Skeletal muscle satellite cell (primary cell): ENCODE data around the gene LRP6. TPM values are rescaled to one million over a fixed set of nuclear protein-coding genes. Genes with fewer than 3 reads are reported as not detected.
A peak's percentile ranks its signal among the peaks of the same experiment; 100 is the strongest.
"Not testable (repeated sequence)": the region's sequence is repeated elsewhere in the genome, so short reads cannot be mapped to it uniquely, and the experiment has no call there.

Experiments used
- H3K27me3 ChIP-seq: 2 replicates; pipeline ENCODE4 v1.7.0; 2013; ENCODE audit warnings: low read length; ENCODE audit not compliant: control insufficient read depth, insufficient read depth
- H3K36me3 ChIP-seq: 2 replicates; pipeline ENCODE4 v1.7.0; 2013; ENCODE audit warnings: mild to moderate bottlenecking, control low read depth, low read length; ENCODE audit not compliant: insufficient read depth
- H3K4me1 ChIP-seq: 2 replicates; pipeline ENCODE4 v1.7.0; 2013; ENCODE audit warnings: low read length; ENCODE audit not compliant: control insufficient read depth, insufficient read depth
- H3K4me2 ChIP-seq: 2 replicates; pipeline ENCODE4 v1.7.0; 2013; ENCODE audit warnings: mild to moderate bottlenecking, low read length
- H3K4me3 ChIP-seq: 2 replicates; pipeline ENCODE4 v1.7.0; 2013; ENCODE audit warnings: low read length
- H3K9ac ChIP-seq: 2 replicates; pipeline ENCODE4 v1.7.0; 2013; ENCODE audit warnings: mild to moderate bottlenecking, low read depth, low read length, moderate library complexity
- H3K9me3 ChIP-seq: replicated peaks from 2 replicates; pipeline ENCODE4 v1.7.0; 2013; ENCODE audit warnings: mild to moderate bottlenecking, control low read depth, low read length
- total RNA-seq: library from RNA; depleted of rRNA; stranded (reverse); fragments of >200 nt; gene quantifications from 2 replicates; pipeline ENCODE4 v1.2.3, GENCODE V29; 2012; rRNA removed

Gene LRP6
- total RNA-seq: 11.1 and 15.2 TPM in 2 replicates

DNA sequence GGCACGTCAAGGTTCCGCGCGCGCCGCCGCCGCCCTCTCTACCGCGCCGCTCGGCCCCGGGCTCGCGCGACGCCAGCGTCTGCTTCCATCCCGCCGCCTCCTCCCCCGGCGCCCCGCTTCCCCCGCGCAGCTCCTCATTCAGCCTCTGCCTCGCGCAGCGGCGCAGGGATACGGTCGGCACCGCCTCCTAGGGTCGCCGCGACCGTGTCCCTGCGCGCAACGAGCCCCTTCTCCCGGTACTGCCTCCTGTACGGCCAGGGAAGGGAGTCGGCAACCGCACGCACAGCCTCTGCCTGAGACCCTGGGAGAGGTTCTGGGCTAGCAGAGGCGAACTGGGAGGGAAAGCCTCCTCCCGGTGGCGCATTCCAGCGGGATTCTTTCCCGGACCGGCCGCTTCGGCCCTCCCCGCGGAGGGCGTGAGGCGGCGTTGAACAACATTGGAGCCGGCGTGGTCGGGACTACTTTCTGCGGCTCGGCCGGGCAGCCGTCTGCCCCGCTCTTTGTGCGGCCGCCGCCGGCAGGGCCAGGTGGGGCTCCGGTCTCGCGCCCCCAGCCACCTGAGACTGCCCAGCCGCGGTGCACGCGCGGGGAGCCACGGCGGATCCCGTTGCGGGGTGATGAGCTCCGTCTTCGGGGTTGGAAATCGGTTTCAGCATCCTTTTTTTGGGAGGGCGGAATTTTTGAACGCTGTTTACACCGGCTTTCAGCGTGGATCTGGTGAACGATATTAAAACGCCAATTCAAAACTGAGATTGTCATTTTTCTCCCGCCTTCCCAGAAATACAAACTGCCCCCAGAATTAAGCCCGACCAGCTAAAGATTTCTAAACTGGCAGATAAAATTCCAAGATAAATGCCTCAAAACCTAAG is at the start of gene LRP6:
TSS of gene LRP6 (minus strand) at position 172 of the 869 bp plus-strand sequence. CDS start 309 bp downstream, outside the sequence.
- Histone ChIP-seq H3K4me3 (peak within 1 kb of the TSS; percentile 99), H3K27me3 (no peaks in the 10 kb centered on the region), H3K36me3 (no peaks in the 10 kb centered on the region), H3K4me2 (peak within 1 kb of the TSS; percentile 87), H3K9me3 (no peaks in the 10 kb centered on the region), H3K4me1 (peaks cover 4% of the 10 kb centered on the region), H3K9ac (peak within 1 kb of the TSS; percentile 99)

DNA sequence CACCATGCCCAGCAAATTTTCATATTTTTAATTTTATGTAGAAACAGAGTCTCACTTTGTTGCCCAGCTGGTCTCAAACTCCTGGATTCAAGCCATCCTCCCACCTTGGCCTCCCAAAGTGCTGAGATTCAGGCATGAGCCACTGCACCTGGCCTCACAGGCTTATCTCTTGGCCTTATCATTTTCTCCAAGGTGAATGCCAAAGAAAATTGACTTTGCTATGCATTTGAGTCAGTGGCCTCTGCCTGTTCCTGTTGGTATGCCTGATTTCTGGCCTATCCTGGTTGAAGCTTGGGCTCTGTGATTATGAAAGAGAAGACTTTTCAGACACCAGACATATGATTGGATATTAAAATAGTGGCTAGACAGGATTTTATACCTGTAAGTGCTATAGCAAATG is 49.0 kb upstream of the LRP6 start:
- Histone ChIP-seq H3K4me1 (peaks cover 9% of the 10 kb centered on the region), H3K9me3 (no peaks in the 10 kb centered on the region), H3K36me3 (no peaks in the 10 kb centered on the region), H3K4me3 (no peak overlapping the region), H3K27me3 (no peaks in the 10 kb centered on the region), H3K9ac (no peak overlapping the region), H3K4me2 (no peak overlapping the region)

DNA sequence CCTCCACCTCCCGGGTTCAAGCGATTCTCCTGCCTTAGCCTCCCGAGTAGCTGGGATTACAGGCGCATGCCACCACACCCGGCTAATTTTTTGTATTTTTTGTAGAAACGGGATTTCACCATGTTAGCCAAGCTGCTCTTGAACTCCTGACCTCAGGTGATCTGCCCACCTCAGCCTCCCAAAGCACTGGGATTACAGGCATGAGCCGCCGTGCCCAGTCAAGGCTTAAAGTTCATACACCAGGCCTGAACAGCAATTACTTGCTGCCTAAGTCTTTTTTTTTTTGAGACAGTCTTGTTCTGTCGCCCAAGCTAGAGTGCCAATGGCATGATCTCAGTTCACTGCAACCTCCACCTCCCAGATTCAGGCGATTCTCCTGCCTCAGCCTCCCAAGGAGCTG is 43.9 kb upstream of the LRP6 start:
- H3K9ac ChIP-seq, H3K4me2 ChIP-seq, H3K9me3 ChIP-seq, H3K4me3 ChIP-seq, H3K36me3 ChIP-seq, H3K4me1 ChIP-seq, H3K27me3 ChIP-seq: not testable (repeated sequence)

DNA sequence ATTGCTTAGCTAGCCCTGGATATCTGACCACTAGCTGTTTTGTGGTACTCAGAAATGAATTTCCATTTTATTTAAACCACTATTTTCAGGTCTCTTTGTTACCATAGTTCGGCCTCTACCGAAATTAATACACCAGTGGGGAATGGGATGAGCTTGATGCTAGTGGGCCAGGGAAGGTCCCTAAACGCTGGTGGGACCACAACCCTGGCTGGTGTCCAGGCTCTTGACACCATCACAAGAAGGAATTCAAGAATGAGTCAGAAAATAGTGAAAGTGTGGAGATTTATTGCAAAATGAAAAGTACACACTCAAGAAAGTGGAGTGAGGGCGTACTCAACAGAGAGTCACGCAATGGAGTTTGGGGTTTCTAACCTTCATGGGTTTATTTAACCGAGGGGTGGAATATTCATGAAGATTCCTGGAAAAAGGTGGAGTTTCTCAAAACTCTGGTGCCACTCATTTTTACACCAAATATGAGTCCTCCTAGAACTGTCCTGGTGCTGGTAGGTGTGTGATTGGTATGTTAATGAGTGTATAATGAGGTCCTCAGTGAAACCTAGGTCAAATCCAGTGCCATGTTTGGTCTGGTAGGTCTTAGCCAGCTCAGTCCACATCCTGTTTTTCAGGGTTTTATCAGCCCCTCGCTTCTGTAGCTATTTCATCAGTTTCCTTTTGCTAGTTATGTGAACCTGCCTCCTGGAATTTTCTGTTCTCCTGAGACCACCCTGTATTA is 38.9 kb upstream of the LRP6 start:
- no peaks in the 10 kb centered on the region for H3K4me1 ChIP-seq
- H3K9me3 ChIP-seq: no peaks in the 10 kb centered on the region
- H3K36me3 ChIP-seq: no peaks in the 10 kb centered on the region
- H3K4me3 ChIP-seq: no peak overlapping the region
- no peak overlapping the region for H3K9ac ChIP-seq
- peaks cover 2% of the 10 kb centered on the region for H3K27me3 ChIP-seq
- H3K4me2 ChIP-seq: no peak overlapping the region

DNA sequence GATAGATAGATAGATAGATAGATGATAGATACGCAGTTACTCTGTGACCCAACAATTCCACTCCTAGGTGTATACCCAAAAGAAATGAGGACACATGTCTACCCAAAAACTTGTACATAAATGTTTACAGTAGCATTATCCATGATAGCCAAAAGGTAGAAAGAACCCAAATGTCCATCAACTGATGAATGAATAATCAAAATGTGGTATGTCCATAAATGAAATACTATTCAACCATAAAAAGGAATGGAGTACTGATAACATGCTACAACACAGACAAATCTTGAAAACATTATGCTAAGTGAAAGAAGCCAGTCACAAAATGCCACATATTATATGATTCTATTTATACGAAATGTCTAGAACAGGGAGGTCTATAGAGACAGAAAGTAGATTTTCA is 36.1 kb upstream of the LRP6 start:
- H3K36me3 ChIP-seq: no peaks in the 10 kb centered on the region
- no peak overlapping the region for H3K4me2 ChIP-seq
- H3K4me3 ChIP-seq: no peak overlapping the region
- H3K9ac ChIP-seq: no peak overlapping the region
- no peaks in the 10 kb centered on the region for H3K4me1 ChIP-seq
- H3K9me3 ChIP-seq: no peaks in the 10 kb centered on the region
- H3K27me3 ChIP-seq: peaks cover 2% of the 10 kb centered on the region

DNA sequence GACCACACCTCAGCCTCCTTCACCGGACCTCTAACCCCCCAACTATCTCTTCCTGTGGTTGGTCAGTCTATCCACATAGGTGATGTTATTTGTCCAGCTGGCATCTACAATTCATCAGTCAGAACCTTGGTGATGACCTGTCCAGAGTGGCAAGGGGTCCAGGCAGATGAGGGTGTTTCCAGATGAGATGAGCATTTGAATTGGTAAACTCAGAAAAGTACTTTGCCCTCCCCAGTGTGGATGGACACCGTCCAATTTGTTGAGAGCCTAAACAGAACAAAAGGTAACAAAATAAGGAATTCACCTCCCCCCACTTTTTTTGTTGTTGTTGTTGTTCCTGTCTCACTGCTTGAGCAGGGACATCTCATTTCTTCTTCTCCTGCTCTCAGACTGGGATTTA is 34.3 kb upstream of the LRP6 start:
- Histone ChIP-seq H3K9ac (no peak overlapping the region), H3K36me3 (no peaks in the 10 kb centered on the region), H3K4me3 (no peak overlapping the region), H3K27me3 (peaks cover 12% of the 10 kb centered on the region), H3K4me2 (no peak overlapping the region), H3K9me3 (no peaks in the 10 kb centered on the region), H3K4me1 (no peaks in the 10 kb centered on the region)

DNA sequence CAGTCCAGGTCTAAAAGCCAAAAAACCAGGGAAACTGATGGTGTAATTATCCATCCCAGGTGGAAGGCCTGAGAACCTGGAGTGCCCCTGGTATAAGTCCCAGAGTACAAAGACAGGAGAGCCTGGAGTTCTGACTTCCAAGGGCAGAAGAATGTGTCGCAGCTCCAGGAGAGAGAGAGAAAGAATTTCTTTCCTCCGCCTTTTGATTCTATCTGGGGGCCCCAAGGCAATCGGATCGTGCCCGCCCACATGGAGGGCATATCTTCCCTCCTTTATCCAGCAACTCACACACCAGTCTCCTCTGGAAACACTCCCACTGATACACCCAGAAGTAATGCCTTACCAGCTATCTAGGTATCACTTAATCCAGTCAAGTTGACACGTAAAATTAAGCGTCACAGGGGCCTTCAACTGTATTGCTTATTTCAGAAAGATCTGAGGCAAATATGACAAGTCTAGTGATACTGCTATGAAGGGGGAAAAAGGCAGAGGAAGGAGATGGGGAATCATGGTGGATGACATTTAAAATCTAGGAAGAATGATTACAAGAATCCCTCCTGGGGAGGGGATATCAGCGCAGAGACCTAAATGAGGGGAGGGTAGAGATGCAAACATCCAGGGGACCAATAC is 30.5 kb upstream of the LRP6 start:
- Histone ChIP-seq H3K27me3 (peaks cover 12% of the 10 kb centered on the region), H3K4me1 (no peaks in the 10 kb centered on the region), H3K36me3 (no peaks in the 10 kb centered on the region), H3K9me3 (no peaks in the 10 kb centered on the region), H3K4me2 (no peak overlapping the region), H3K4me3 (no peak overlapping the region), H3K9ac (no peak overlapping the region)

DNA sequence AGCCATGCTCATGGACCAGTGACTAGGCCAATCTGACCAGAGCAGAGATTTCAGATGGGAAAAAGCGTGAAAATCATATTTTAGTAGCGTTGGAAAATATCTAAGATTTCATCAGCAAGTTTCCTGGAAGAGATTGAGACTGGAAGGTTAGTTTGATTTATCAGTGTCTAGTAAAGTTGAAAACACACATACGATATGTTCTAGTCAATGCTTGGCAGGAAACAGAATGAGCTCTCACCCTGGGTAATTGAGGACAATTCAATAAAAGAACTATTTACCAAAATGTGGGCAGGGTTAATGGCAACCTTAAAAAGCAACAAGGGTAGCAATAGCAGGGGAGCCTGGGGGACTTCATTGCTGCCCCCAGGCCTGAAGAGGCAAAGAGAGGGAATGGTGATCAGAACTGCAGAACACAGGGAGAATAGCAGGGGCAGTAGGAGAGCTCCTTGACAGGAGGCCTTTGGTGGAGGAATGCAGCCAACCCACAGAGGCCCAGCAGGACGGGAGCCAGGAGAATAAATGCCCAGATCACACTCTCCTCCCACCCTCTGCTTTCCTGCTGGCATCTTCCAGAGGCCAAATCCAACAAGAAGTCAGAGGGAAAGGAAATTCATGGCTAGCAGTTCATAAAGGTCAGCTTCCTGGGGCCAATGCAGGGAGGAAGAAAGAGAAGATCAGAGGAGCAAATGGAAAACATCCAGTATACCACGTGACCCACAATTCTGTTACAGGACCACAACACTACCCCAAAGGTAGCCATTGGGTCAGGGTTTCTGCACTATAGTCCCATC is 27.6 kb upstream of the LRP6 start:
- Histone ChIP-seq H3K4me3 (no peak overlapping the region), H3K4me1 (no peaks in the 10 kb centered on the region), H3K27me3 (peaks cover 12% of the 10 kb centered on the region), H3K36me3 (no peaks in the 10 kb centered on the region), H3K9me3 (no peaks in the 10 kb centered on the region), H3K9ac (no peak overlapping the region), H3K4me2 (no peak overlapping the region)

DNA sequence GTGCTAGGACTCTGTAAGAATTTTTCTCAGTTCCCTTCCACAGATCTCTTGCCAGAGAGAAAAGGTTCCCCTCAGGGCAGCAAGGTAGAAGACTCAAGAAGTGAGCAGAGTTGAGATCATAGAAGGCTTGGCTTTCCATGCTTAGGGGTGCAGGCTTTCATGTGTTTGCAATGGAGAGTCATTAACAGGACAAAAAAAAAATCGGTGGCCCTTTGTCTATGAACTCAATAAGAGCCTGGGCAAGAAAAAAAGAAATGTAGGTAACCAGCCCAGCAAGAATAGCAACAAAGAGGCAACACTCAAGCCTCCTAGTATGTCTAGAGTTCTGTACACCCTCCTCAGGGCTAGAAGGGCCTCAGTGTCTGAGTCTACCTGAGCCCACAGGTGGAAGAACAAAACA is 23.4 kb upstream of the LRP6 start:
- H3K9ac ChIP-seq: no peak overlapping the region
- no peak overlapping the region for H3K4me2 ChIP-seq
- no peaks in the 10 kb centered on the region for H3K9me3 ChIP-seq
- H3K4me1 ChIP-seq: no peaks in the 10 kb centered on the region
- H3K27me3 ChIP-seq: peaks cover 3% of the 10 kb centered on the region
- no peaks in the 10 kb centered on the region for H3K36me3 ChIP-seq
- no peak overlapping the region for H3K4me3 ChIP-seq

DNA sequence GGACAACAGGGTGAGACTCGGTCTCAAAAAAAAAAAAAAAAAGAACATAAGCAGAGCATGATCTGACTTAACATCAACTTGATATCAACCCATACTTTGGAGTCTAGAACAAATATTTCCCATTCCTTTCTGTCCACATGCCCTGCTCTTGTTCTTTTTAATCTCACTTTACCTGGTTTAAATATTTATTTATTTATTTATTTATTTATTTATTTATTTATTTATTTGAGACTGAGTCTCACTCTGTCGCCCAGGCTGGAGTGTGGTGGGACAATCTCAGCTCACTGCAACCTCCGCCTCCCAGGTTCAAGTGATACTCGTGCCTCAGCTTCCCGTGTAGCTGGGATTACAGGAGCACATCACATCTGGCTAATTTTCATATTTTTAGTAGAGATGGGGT is 19.6 kb upstream of the LRP6 start:
- H3K9me3 ChIP-seq: no peaks in the 10 kb centered on the region
- H3K36me3 ChIP-seq: no peaks in the 10 kb centered on the region
- peaks cover 3% of the 10 kb centered on the region for H3K27me3 ChIP-seq
- no peak overlapping the region for H3K4me3 ChIP-seq
- H3K4me2 ChIP-seq: no peak overlapping the region
- no peaks in the 10 kb centered on the region for H3K4me1 ChIP-seq
- no peak overlapping the region for H3K9ac ChIP-seq
